NCI-H1930 (cell line): ENCODE data around the gene CNTN4.

Source experiments
- DNase-seq, 2 experiments: peaks; one replicate each; lab custom pipeline; 2025; lab: John Stamatoyannopoulos, UW

Gene CNTN4

GRCh38 chr3:2597615-2598014, 498.9 kb downstream of the CNTN4 start:
- DNase-seq = no peak

- no peak for DNase-seq
These were observed 500.8 kb downstream of the CNTN4 start for GRCh38 chr3:2599471-2599870.

GRCh38 chr3:2603692-2604289, 505.1 kb downstream of the CNTN4 start:
- DNase-seq = no peak

GRCh38 chr3:2614578-2614977, 515.9 kb downstream of the CNTN4 start:
- DNase-seq = no peak

- no peak for DNase-seq
These were observed 516.4 kb downstream of the CNTN4 start for GRCh38 chr3:2615080-2615479.

- no peak for DNase-seq
These were observed 524.8 kb downstream of the CNTN4 start for GRCh38 chr3:2623436-2623835.

GRCh38 chr3:2628117-2628516, 529.5 kb downstream of the CNTN4 start:
- DNase-seq = no peak

GRCh38 chr3:2635511-2635910, 536.8 kb downstream of the CNTN4 start:
- DNase-seq = no peak

GRCh38 chr3:2643606-2644005, 544.9 kb downstream of the CNTN4 start:
- DNase-seq = no peak

- DNase-seq = no peak
These were observed 546.3 kb downstream of the CNTN4 start for GRCh38 chr3:2645001-2645400.

GRCh38 chr3:2650746-2651145, 552.1 kb downstream of the CNTN4 start:
- DNase-seq = no peak

- DNase-seq = no peak
These were observed 553.7 kb downstream of the CNTN4 start for GRCh38 chr3:2652386-2652785.

GRCh38 chr3:2653706-2654105, 555.0 kb downstream of the CNTN4 start:
- no peak for DNase-seq

GRCh38 chr3:2655229-2655701, 556.6 kb downstream of the CNTN4 start:
- no peak for DNase-seq

GRCh38 chr3:2656806-2657777, 558.4 kb downstream of the CNTN4 start:
- no peak for DNase-seq

- DNase-seq = no peak
These were observed 559.3 kb downstream of the CNTN4 start for GRCh38 chr3:2657971-2658370.

- DNase-seq = no peak
These were observed 561.2 kb downstream of the CNTN4 start for GRCh38 chr3:2659896-2660295.

GRCh38 chr3:2661078-2661477, 562.4 kb downstream of the CNTN4 start:
- no peak for DNase-seq

- DNase-seq = no peak
These were observed 578.8 kb downstream of the CNTN4 start for GRCh38 chr3:2677501-2677900.

- no peak for DNase-seq
These were observed 581.6 kb downstream of the CNTN4 start for GRCh38 chr3:2680236-2680635.

- peak in 1 of 2 experiments; percentile 65 for DNase-seq
These were observed 585.4 kb downstream of the CNTN4 start for GRCh38 chr3:2684046-2684445.

- DNase-seq = no peak
These were observed 588.3 kb downstream of the CNTN4 start for GRCh38 chr3:2686816-2687502.

- no peak for DNase-seq
These were observed 598.9 kb downstream of the CNTN4 start for GRCh38 chr3:2697589-2697988.
